PC-9 (cell line): Measurements from ENCODE around the gene TTC7B. TPM values are rescaled to one million over a fixed set of nuclear protein-coding genes. Genes with fewer than 3 reads are reported as not detected.

Experiments used
- BruUV-seq: library from RNA; stranded (reverse); fragments of 400-500 nt; replicated peaks from 2 replicates; lab custom pipeline; 2021; lab: Mats Ljungman, UMichigan
- CTCF ChIA-PET: fragments of 300-600 bp; sonication (Branson Sonifier 250); formaldehyde crosslinking; loops from one replicate; lab custom pipeline; 2022; ENCODE audit warnings: antibody characterized with exemption; lab: Charles Lee
- POLR2A ChIA-PET: fragments of 300-600 bp; sonication (Branson Sonifier 250); formaldehyde crosslinking; loops from one replicate; lab custom pipeline; 2022; ENCODE audit warnings: antibody characterized with exemption; ENCODE audit not compliant: unreplicated experiment; lab: Charles Lee
- DNase-seq, 2 experiments: peaks; one replicate each; pipeline versions ENCODE4 v3.0.0 to v3.0.0-alpha.2; 2015 to 2022; ENCODE audit warnings: mixed read lengths in 1 of 2
- H2AFZ ChIP-seq: fragments of 200-600 bp; sonication (generic); 2 replicates; pipeline ENCODE4 v1.8.1; 2017; ENCODE audit warnings: antibody characterized with exemption
- H3F3A ChIP-seq: fragments of 200-600 bp; sonication (generic); 2 replicates; pipeline ENCODE4 v1.8.1; 2017; ENCODE audit warnings: antibody characterized with exemption, mild to moderate bottlenecking, low read depth; ENCODE audit not compliant: insufficient read depth
- H3K27ac ChIP-seq: fragments of 200-600 bp; sonication (generic); 2 replicates; pipeline ENCODE4 v1.6.1; 2016; ENCODE audit warnings: mixed run types
- H3K27me3 ChIP-seq: fragments of 200-600 bp; sonication (generic); 2 replicates; pipeline ENCODE4 v1.6.1; 2016; ENCODE audit warnings: low read depth, mixed run types; ENCODE audit not compliant: insufficient read depth
- H3K36me3 ChIP-seq: fragments of 200-600 bp; sonication (generic); 2 replicates; pipeline ENCODE4 v1.6.1; 2016; ENCODE audit warnings: low read depth, mixed run types
- H3K4me1 ChIP-seq: fragments of 200-600 bp; sonication (generic); replicated peaks from 2 replicates; pipeline ENCODE4 v1.6.1; 2016; ENCODE audit warnings: mixed run types; ENCODE audit not compliant: insufficient read depth
- H3K4me2 ChIP-seq: fragments of 200-600 bp; sonication (generic); 2 replicates; pipeline ENCODE4 v1.6.1; 2017; ENCODE audit warnings: mixed run types
- H3K4me3 ChIP-seq: fragments of 200-600 bp; sonication (generic); 2 replicates; pipeline ENCODE4 v1.6.1; 2016; ENCODE audit warnings: mixed run types
- H3K79me2 ChIP-seq: fragments of 200-600 bp; sonication (generic); 2 replicates; pipeline ENCODE4 v1.6.1; 2017; ENCODE audit warnings: low read depth, mixed run types
- H3K9me2 ChIP-seq: fragments of 200-600 bp; sonication (generic); 2 replicates; pipeline ENCODE4 v1.8.1; 2017; ENCODE audit warnings: mild to moderate bottlenecking; ENCODE audit not compliant: insufficient read depth
- H3K9me3 ChIP-seq: fragments of 200-600 bp; sonication (generic); 2 replicates; pipeline ENCODE4 v1.8.1; 2016; ENCODE audit warnings: low read depth; ENCODE audit not compliant: insufficient read depth
- H4K20me1 ChIP-seq: fragments of 200-600 bp; sonication (generic); 2 replicates; pipeline ENCODE4 v1.8.1; 2017; ENCODE audit not compliant: insufficient read depth
- EZH2 ChIP-seq: fragments of 200-600 bp; sonication (generic); IDR thresholded peaks from 2 replicates; pipeline ENCODE4 v1.8.0; 2017; ENCODE audit warnings: antibody characterized with exemption, low read depth
- intact Hi-C: fragments of 100-400 bp; cut with micrococcal nuclease; formaldehyde crosslinking; loops from one replicate; pipeline ENCODE4 v1.10.0; 2022; ENCODE audit not compliant: unreplicated experiment
- total RNA-seq: library from RNA; stranded (reverse); gene quantifications from 2 replicates; pipeline ENCODE4 v1.2.3, GENCODE V29; 2021
- TF ChIP-seq, protein P1 (sequence below): fragments of 200-600 bp; sonication (generic); conservative IDR thresholded peaks from 2 replicates; pipeline ENCODE4 v1.6.1; 2017; ENCODE audit warnings: mixed run types, antibody characterized with exemption, mild to moderate bottlenecking, moderate library complexity

Gene TTC7B
- total RNA-seq, 1 experiment from 2014 or later = 6.8 TPM

DNA sequence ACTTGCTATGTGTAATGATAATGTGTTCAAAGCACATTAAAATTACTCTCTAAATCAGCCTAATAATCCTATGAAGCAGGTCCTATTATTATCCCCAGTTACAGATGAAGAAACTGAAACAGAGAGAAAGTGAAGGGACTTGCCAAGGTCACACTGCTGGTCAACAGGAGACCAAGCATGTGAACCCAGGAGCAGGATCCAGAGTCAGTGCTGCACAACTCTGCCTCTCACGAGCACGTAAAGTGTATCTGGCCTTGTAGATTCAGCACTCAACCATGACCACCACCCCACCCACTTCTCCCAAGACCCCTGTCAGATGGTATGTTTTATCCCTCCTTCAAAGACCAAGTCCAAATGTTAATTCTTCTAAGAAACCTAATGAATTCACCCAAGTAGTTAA, 100.7 kb downstream of the TTC7B start:
- H3F3A ChIP-seq = no peaks in the 10 kb centered on the region
- no peaks in the 10 kb centered on the region for H3K9me3 ChIP-seq
- 0 out of 2 replicates have a peak overlapping the region, but pooled peaks have one; percentile 22 for H2AFZ ChIP-seq
- TF ChIP-seq, protein P1, sequence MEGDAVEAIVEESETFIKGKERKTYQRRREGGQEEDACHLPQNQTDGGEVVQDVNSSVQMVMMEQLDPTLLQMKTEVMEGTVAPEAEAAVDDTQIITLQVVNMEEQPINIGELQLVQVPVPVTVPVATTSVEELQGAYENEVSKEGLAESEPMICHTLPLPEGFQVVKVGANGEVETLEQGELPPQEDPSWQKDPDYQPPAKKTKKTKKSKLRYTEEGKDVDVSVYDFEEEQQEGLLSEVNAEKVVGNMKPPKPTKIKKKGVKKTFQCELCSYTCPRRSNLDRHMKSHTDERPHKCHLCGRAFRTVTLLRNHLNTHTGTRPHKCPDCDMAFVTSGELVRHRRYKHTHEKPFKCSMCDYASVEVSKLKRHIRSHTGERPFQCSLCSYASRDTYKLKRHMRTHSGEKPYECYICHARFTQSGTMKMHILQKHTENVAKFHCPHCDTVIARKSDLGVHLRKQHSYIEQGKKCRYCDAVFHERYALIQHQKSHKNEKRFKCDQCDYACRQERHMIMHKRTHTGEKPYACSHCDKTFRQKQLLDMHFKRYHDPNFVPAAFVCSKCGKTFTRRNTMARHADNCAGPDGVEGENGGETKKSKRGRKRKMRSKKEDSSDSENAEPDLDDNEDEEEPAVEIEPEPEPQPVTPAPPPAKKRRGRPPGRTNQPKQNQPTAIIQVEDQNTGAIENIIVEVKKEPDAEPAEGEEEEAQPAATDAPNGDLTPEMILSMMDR = no peak
- no peak for TF ChIP-seq EZH2
- DNase-seq = no peak
- H3K36me3 ChIP-seq = no peaks in the 10 kb centered on the region
- H3K79me2 ChIP-seq = no peaks in the 10 kb centered on the region
- H3K4me1 ChIP-seq = peaks cover 23% of the 10 kb centered on the region
- no peaks in the 10 kb centered on the region for H3K9me2 ChIP-seq
- peak overlapping the region; percentile 50 for H3K27ac ChIP-seq
- no TSS peak for BruUV-seq
- ChIA-PET POLR2A (interaction anchor here (0.8 kb wide), 1 partner anchor 74 kb away, joined by 5 read pairs; no protein-coding TSS in a partner anchor), CTCF (no interaction called here)
- H3K4me3 ChIP-seq = no peak overlapping the region
- H3K27me3 ChIP-seq = no peaks in the 10 kb centered on the region
- no peaks in the 10 kb centered on the region for H4K20me1 ChIP-seq
- H3K4me2 ChIP-seq = peak overlapping the region; percentile 71
- intact Hi-C loops = no loop called here

DNA sequence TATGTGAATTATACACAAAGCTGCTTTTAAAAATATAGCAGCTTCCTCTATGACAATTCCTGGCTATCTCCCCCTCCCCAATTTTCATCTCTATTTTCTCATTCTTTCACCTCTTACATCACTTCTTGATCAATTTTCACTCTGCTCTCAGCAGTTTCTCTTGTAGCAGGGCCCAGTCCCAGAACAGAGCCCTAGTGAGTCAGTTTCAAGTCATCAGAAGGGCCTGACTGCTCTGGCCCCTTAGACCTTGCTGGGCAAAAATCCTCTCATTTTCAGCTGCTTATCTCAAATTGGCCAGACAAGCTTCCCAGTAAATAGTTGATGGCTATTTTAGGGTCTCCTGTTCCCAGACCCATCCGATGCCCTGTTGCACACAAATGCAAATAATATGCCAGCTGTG, 101.4 kb downstream of the TTC7B start:
- no peaks in the 10 kb centered on the region for H3K9me3 ChIP-seq
- H4K20me1 ChIP-seq = no peaks in the 10 kb centered on the region
- H2AFZ ChIP-seq = no peak overlapping the region
- no TSS peak for BruUV-seq
- no peak for DNase-seq
- H3K4me2 ChIP-seq = no peak overlapping the region
- intact Hi-C loops = no loop called here
- CTCF ChIA-PET = no interaction called here
- POLR2A ChIA-PET = interaction anchor here (0.8 kb wide), 1 partner anchor 73 kb away, joined by 5 read pairs; no protein-coding TSS in a partner anchor
- H3F3A ChIP-seq = no peaks in the 10 kb centered on the region
- H3K4me1 ChIP-seq = peaks cover 23% of the 10 kb centered on the region
- no peak overlapping the region for H3K4me3 ChIP-seq
- H3K27me3 ChIP-seq = no peaks in the 10 kb centered on the region
- H3K79me2 ChIP-seq = no peaks in the 10 kb centered on the region
- 0 out of 2 replicates have a peak overlapping the region, but pooled peaks have one; percentile 50 for H3K27ac ChIP-seq
- no peaks in the 10 kb centered on the region for H3K9me2 ChIP-seq
- TF ChIP-seq, protein P1 = no peak
- TF ChIP-seq EZH2 = no peak
- no peaks in the 10 kb centered on the region for H3K36me3 ChIP-seq

DNA sequence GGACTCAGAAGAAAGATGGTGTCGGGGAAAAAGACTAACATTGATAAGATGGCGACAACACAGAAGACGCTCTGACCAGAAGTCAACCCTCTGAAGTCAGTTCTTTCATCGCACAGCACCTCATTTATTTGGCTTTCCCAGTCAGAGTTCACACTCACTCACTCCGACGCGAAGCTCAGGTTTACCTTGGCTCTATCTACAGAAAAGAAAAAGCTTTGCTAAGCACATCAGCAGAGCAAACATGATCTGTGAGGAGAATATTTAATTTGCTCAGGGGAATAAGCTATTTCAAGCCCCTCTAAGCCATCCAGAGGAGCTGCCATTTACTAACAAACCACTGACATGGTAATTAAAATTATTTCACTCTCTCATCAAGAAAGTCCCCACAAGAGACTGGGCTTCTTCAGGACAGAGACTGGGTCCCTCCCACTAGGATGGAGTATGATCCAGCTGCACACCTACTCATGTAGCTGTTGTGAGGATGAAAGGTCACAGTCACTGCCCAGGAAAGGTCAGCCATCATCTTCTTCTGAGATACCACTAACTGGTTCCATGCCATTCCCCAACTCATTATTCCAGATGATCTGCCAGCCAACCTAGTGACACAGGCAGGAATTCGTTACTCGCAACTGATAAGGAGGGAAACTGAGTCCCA, 111.4 kb downstream of the TTC7B start:
- no TSS peak for BruUV-seq
- CTCF ChIA-PET = no interaction called here
- intact Hi-C loops = no loop called here
- POLR2A ChIA-PET = interaction anchor here (0.5 kb wide), 1 partner anchor 286 kb away, joined by 5 read pairs; no protein-coding TSS in a partner anchor
- H4K20me1 ChIP-seq = no peaks in the 10 kb centered on the region
- TF ChIP-seq, protein P1 = no peak
- TF ChIP-seq EZH2 = no peak
- no peaks in the 10 kb centered on the region for H3K36me3 ChIP-seq
- H3K27ac ChIP-seq = no peak overlapping the region
- H3K9me3 ChIP-seq = no peaks in the 10 kb centered on the region
- H3K4me1 ChIP-seq = no peaks in the 10 kb centered on the region
- no peak overlapping the region for H2AFZ ChIP-seq
- no peak overlapping the region for H3K4me2 ChIP-seq
- no peaks in the 10 kb centered on the region for H3K79me2 ChIP-seq
- H3K9me2 ChIP-seq = no peaks in the 10 kb centered on the region
- no peak for DNase-seq
- H3K4me3 ChIP-seq = no peak overlapping the region
- no peaks in the 10 kb centered on the region for H3F3A ChIP-seq
- H3K27me3 ChIP-seq = no peaks in the 10 kb centered on the region
